Activated T-cell treated with anti-CD3 and anti-CD28 coated beads, Interleukin-2, amount 50 U/mL, for 24 hours (primary cell): Measurements from ENCODE around the gene ACP5.

ENCODE experiments used
- DNase-seq: peaks from one replicate; pipeline ENCODE4 v3.0.0-alpha.2; 2020
- H3K27ac Mint-ChIP-seq: 2 replicates; pipeline ENCODE4 v1.8.0; 2020; ENCODE audit warnings: mild to moderate bottlenecking, mixed read lengths
- H3K27me3 Mint-ChIP-seq: 2 replicates; pipeline ENCODE4 v1.8.0; 2020; ENCODE audit warnings: mixed read lengths
- H3K36me3 Mint-ChIP-seq: 2 replicates; pipeline ENCODE4 v1.8.0; 2020; ENCODE audit warnings: low read depth, mixed read lengths
- H3K4me1 Mint-ChIP-seq: 2 replicates; pipeline ENCODE4 v1.8.0; 2020; ENCODE audit warnings: low read depth, mixed read lengths
- H3K4me3 Mint-ChIP-seq: 2 replicates; pipeline ENCODE4 v1.8.0; 2020; ENCODE audit warnings: mild to moderate bottlenecking, moderate library complexity, mixed read lengths
- H3K9me3 Mint-ChIP-seq: 2 replicates; pipeline ENCODE4 v1.8.0; 2020; ENCODE audit warnings: mixed read lengths

ACP5 gene

GRCh38 chr19:11541238-11541637 lies 36.2 kb downstream of the ACP5 start:
- Mint-ChIP-seq H3K27me3 (peaks cover 31% of the 10 kb centered on the region), H3K36me3 (no peaks in the 10 kb centered on the region), H3K27ac (no peak overlapping the region), H3K4me3 (no peak overlapping the region), H3K4me1 (peaks cover 6% of the 10 kb centered on the region), H3K9me3 (no peaks in the 10 kb centered on the region)
- DNase-seq, result no peak

GRCh38 chr19:11540645-11541044 lies 36.8 kb downstream of the ACP5 start:
- H3K4me1 Mint-ChIP-seq, result peaks cover 8% of the 10 kb centered on the region
- peaks cover 31% of the 10 kb centered on the region for H3K27me3 Mint-ChIP-seq
- H3K9me3 Mint-ChIP-seq, result no peaks in the 10 kb centered on the region
- no peak for DNase-seq
- H3K4me3 Mint-ChIP-seq, result no peak overlapping the region
- no peaks in the 10 kb centered on the region for H3K36me3 Mint-ChIP-seq
- H3K27ac Mint-ChIP-seq, result no peak overlapping the region

GRCh38 chr19:11539495-11540365 lies 37.7 kb downstream of the ACP5 start:
- no peak for DNase-seq
- Mint-ChIP-seq H3K4me3 (no peak overlapping the region), H3K27ac (no peak overlapping the region), H3K27me3 (peaks cover 31% of the 10 kb centered on the region), H3K9me3 (no peaks in the 10 kb centered on the region), H3K4me1 (peaks cover 12% of the 10 kb centered on the region), H3K36me3 (no peaks in the 10 kb centered on the region)

- no peak within 1 kb of the TSS for H3K27ac Mint-ChIP-seq
- H3K36me3 Mint-ChIP-seq, result no peaks in the 10 kb centered on the region
- no peak within 1 kb of the TSS for H3K4me3 Mint-ChIP-seq
- H3K4me1 Mint-ChIP-seq, result peaks cover 15% of the 10 kb centered on the region
- no peaks in the 10 kb centered on the region for H3K9me3 Mint-ChIP-seq
- no peak for DNase-seq
- peaks cover 31% of the 10 kb centered on the region for H3K27me3 Mint-ChIP-seq
Measured at GRCh38 chr19:11538232-11539036, 39.0 kb downstream of the ACP5 start, which contains the start of gene CNN1. Gene CNN1, plus strand, starts transcription at chr19:11538851. Its CDS starts 77 bp downstream, at chr19:11538928.

GRCh38 chr19:11535792-11536595 lies 41.5 kb downstream of the ACP5 start:
- Mint-ChIP-seq H3K27me3 (peaks cover 20% of the 10 kb centered on the region), H3K4me3 (no peak overlapping the region), H3K4me1 (peaks cover 28% of the 10 kb centered on the region), H3K27ac (peak overlapping the region; percentile 68), H3K36me3 (no peaks in the 10 kb centered on the region), H3K9me3 (no peaks in the 10 kb centered on the region)
- DNase-seq, result peak; percentile 93

GRCh38 chr19:11534948-11535347 lies 42.5 kb downstream of the ACP5 start:
- peaks cover 13% of the 10 kb centered on the region for H3K27me3 Mint-ChIP-seq
- DNase-seq, result no peak
- no peaks in the 10 kb centered on the region for H3K9me3 Mint-ChIP-seq
- peaks cover 35% of the 10 kb centered on the region for H3K4me1 Mint-ChIP-seq
- H3K36me3 Mint-ChIP-seq, result no peaks in the 10 kb centered on the region
- no peak overlapping the region for H3K27ac Mint-ChIP-seq
- no peak overlapping the region for H3K4me3 Mint-ChIP-seq

GRCh38 chr19:11534538-11534937 lies 42.9 kb downstream of the ACP5 start:
- H3K27ac Mint-ChIP-seq, result no peak overlapping the region
- H3K4me3 Mint-ChIP-seq, result no peak overlapping the region
- no peaks in the 10 kb centered on the region for H3K9me3 Mint-ChIP-seq
- peaks cover 35% of the 10 kb centered on the region for H3K4me1 Mint-ChIP-seq
- no peak for DNase-seq
- no peaks in the 10 kb centered on the region for H3K36me3 Mint-ChIP-seq
- H3K27me3 Mint-ChIP-seq, result peaks cover 13% of the 10 kb centered on the region

GRCh38 chr19:11530432-11530831 lies 47.0 kb downstream of the ACP5 start:
- Mint-ChIP-seq H3K4me3 (no peak overlapping the region), H3K36me3 (peaks cover 13% of the 10 kb centered on the region), H3K27ac (no peak overlapping the region), H3K9me3 (no peaks in the 10 kb centered on the region), H3K4me1 (peaks cover 45% of the 10 kb centered on the region), H3K27me3 (no peaks in the 10 kb centered on the region)
- DNase-seq, result peak; percentile 51

GRCh38 chr19:11528551-11529341 lies 48.7 kb downstream of the ACP5 start, which contains the start of gene ECSIT:
Gene ECSIT, minus strand, starts transcription at chr19:11529134. Its CDS starts 9,964 bp downstream, at chr19:11519170.
- Mint-ChIP-seq H3K4me1 (peaks cover 41% of the 10 kb centered on the region), H3K4me3 (peak within 1 kb of the TSS; percentile 91), H3K36me3 (peaks cover 16% of the 10 kb centered on the region), H3K27me3 (no peaks in the 10 kb centered on the region), H3K27ac (peak within 1 kb of the TSS; percentile 94), H3K9me3 (no peaks in the 10 kb centered on the region)
- peak; percentile 94 for DNase-seq
